HCT116 (cell line): ENCODE data around the gene KIAA1671.

Experiments
- EZH2 ChIP-seq: fragments of 200-600 bp; sonication (generic); IDR thresholded peaks from 2 replicates; pipeline ENCODE4 v1.6.1; 2017; ENCODE audit warnings: antibody characterized with exemption, mixed run types
- POLR2A ChIP-seq: IDR thresholded peaks from 2 replicates; pipeline ENCODE4 v1.7.0; 2011; ENCODE audit warnings: borderline replicate concordance; ENCODE audit not compliant: insufficient read depth, insufficient read length; ENCODE audit errors: extremely low read depth
- POLR2AphosphoS5 ChIP-seq: IDR thresholded peaks from 2 replicates; pipeline ENCODE4 v1.6.1; 2011; ENCODE audit warnings: mild to moderate bottlenecking, low read depth, low read length, moderate library complexity
- TF ChIP-seq, protein P1 (sequence below): IDR thresholded peaks from 2 replicates; pipeline ENCODE4 v1.6.1; 2012; ENCODE audit warnings: low read depth
- TF ChIP-seq, protein P2 (sequence below), 3 experiments: fragments of 200-600 bp in 1 of 3; sonication (generic) in 1 of 3; IDR thresholded peaks in 2 of 3; conservative IDR thresholded peaks in 1 of 3; 2 replicates each; pipeline ENCODE4 v1.5.1; 2012 to 2017; ENCODE audit warnings: low read depth in 2 of 3, low read length in 2 of 3, antibody characterized with exemption in 1 of 3, borderline replicate concordance in 1 of 3, control low read depth in 1 of 3, mild to moderate bottlenecking in 1 of 3, mixed read lengths in 1 of 3, mixed run types in 1 of 3, moderate library complexity in 1 of 3; ENCODE audit not compliant: insufficient read depth in 1 of 3
- TF ChIP-seq, protein P3 (sequence below): IDR thresholded peaks from 2 replicates; pipeline ENCODE4 v1.6.1; 2012

DNA sequence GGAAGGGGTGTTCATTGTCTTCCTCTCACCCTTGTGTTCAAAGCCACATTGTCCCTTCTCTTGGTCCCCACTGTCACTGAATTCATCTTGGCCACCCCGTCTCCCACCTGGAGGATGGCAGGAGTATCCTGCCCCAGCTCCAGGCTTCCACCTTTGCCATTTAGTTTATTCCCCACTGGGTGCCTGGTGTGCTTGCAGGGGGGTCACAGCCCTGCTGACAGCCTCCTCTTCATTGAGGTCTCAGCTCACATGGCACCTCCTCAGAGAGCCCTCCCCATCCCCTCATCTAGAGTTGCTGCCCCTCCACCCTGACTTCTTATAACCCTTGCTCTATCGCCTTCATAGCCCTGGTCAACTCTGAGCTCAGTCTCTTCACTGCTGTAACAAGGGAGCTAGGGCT lies 36.6 kb downstream of the KIAA1671 start:
- TF ChIP-seq POLR2A = no peak
- TF ChIP-seq, protein P1, sequence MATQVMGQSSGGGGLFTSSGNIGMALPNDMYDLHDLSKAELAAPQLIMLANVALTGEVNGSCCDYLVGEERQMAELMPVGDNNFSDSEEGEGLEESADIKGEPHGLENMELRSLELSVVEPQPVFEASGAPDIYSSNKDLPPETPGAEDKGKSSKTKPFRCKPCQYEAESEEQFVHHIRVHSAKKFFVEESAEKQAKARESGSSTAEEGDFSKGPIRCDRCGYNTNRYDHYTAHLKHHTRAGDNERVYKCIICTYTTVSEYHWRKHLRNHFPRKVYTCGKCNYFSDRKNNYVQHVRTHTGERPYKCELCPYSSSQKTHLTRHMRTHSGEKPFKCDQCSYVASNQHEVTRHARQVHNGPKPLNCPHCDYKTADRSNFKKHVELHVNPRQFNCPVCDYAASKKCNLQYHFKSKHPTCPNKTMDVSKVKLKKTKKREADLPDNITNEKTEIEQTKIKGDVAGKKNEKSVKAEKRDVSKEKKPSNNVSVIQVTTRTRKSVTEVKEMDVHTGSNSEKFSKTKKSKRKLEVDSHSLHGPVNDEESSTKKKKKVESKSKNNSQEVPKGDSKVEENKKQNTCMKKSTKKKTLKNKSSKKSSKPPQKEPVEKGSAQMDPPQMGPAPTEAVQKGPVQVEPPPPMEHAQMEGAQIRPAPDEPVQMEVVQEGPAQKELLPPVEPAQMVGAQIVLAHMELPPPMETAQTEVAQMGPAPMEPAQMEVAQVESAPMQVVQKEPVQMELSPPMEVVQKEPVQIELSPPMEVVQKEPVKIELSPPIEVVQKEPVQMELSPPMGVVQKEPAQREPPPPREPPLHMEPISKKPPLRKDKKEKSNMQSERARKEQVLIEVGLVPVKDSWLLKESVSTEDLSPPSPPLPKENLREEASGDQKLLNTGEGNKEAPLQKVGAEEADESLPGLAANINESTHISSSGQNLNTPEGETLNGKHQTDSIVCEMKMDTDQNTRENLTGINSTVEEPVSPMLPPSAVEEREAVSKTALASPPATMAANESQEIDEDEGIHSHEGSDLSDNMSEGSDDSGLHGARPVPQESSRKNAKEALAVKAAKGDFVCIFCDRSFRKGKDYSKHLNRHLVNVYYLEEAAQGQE = no peak
- TF ChIP-seq, protein P2, sequence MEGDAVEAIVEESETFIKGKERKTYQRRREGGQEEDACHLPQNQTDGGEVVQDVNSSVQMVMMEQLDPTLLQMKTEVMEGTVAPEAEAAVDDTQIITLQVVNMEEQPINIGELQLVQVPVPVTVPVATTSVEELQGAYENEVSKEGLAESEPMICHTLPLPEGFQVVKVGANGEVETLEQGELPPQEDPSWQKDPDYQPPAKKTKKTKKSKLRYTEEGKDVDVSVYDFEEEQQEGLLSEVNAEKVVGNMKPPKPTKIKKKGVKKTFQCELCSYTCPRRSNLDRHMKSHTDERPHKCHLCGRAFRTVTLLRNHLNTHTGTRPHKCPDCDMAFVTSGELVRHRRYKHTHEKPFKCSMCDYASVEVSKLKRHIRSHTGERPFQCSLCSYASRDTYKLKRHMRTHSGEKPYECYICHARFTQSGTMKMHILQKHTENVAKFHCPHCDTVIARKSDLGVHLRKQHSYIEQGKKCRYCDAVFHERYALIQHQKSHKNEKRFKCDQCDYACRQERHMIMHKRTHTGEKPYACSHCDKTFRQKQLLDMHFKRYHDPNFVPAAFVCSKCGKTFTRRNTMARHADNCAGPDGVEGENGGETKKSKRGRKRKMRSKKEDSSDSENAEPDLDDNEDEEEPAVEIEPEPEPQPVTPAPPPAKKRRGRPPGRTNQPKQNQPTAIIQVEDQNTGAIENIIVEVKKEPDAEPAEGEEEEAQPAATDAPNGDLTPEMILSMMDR (IDR thresholded peaks at IDR 0.05 in 2 of 3, conservative IDR thresholded peaks at IDR 0.05 in 1 of 3; ENCODE audit: borderline replicate concordance in 1 of 3, insufficient read depth in 1 of 3, low read depth in 2 of 3, low read length in 2 of 3) = no peak
- TF ChIP-seq POLR2AphosphoS5 = no peak
- TF ChIP-seq, protein P3, sequence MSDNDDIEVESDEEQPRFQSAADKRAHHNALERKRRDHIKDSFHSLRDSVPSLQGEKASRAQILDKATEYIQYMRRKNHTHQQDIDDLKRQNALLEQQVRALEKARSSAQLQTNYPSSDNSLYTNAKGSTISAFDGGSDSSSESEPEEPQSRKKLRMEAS = no peak
- no peak for TF ChIP-seq EZH2
